Measurements from ENCODE around the gene IBA57.
A peak's percentile ranks its signal among the peaks of the same experiment; 100 is the strongest.
"Not testable (repeated sequence)": the region's sequence is repeated elsewhere in the genome, so short reads cannot be mapped to it uniquely, and the experiment has no call there.

Gene IBA57

GRCh38 chr1:228174482-228175315 is 9.1 kb downstream of the IBA57 start:
- DNase-seq, result peak; percentile 64

- DNase-seq, result no peak
These were observed 9.9 kb downstream of the IBA57 start for GRCh38 chr1:228175316-228176023.

DNA sequence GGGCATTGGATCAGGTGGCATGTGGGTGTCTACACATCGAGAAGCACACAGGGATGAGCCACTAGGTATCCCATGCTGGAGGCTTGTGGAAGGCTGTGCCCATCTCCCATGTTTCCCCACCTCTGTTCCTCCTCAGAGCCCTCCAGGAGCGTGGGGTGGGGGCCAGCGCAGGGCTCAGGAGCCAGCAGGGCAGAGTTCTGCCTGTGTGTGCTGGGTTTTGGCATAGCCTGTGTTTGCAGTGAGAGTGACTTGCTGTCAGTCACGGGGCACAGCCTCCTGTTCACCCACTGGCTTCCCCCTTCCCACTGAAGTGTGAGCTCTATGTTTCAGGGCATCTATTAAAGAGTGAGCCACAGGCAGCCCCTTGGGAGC is 10.4 kb downstream of the IBA57 start:
- no peak for DNase-seq

DNA sequence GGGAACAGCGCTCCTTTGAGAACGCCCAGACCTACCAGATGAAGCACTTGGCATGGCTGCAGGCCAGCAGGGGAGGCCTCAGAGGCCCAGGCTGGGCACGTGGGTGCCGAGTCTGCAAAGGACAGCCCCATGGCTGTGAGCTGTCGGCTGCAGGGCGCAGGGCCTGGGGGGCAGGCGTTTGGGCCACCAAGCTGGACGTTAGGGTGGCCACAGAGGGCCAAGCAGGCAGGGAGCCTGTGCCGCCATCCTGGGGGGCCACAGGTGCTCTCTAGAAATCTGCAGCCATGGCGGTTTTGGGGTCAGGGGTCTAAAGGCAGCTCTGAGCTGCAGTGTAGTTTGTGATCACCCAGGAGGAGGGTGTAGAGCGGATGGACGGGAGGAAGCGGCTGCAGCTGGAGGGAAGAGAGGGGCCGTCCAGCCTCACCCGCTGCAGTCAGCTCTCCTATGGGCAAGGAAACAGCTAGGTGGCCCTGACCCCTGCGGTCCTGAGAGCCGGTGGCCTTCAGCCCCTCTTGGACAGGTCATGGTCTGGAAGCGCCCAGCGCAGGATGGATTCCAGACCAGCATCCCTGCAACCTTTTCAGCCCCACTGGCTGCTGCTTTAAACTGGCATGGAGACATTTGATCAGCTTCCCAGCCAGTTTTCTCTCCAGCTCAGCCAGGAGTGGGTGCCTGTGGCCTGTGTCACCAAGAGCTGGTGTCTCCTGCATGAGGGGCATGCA is 11.0 kb downstream of the IBA57 start:
- no peak for DNase-seq

DNA sequence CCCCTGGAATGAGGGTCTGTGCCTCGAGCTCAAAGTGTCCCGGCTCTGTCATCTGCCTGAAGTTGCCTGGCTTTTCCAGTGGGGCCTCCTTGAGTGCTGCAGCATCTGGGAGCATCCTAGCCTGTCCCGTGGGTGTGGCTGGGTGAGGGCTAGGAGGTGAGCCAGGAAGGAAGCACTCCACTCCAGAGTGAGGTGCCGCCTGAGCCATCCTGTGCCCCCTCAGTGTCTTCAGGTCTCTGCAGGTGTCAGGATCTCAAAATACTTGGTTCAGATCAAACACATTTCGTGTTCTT is 11.5 kb downstream of the IBA57 start:
- DNase-seq, result no peak

GRCh38 chr1:228177721-228178710 is 12.4 kb downstream of the IBA57 start:
- DNase-seq, result no peak

- peak; percentile 93 for DNase-seq
These were observed 13.4 kb downstream of the IBA57 start for GRCh38 chr1:228178737-228179684.

DNA sequence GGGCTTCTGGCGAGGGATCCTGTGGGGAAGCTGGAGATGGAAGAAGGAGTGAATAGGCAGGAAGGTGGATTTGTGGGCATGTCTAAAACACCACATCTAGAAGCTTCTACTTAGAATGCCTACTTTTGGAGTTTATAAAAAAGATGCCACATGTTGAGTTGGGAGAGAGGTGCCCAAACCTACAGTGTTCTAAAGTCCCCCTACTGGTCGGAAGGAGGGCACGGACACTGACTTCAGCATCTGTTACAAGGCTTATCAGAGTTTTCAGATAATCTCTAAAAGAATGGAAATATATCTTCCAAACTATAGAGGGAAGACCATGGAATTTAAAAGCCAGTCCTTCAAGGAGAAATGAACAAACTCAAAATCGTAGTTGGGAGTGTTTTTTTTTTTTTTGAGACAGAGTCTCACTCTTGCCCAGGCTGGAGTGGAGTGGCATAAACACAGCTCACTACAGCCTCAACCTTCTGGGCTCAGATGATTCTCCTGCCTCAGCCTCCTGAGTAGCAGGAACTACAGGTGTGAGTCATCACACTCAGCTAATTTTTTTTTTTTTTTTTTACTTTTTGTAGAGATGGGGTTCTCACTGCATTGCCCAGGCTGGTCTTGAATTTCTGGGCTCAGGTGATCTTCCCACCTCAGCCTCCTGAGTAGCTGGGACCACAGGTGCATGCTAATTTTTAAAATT is 14.8 kb downstream of the IBA57 start:
- DNase-seq, result peak; percentile 72

GRCh38 chr1:228180959-228181644 is 15.5 kb downstream of the IBA57 start:
- peak; percentile 57 for DNase-seq

DNA sequence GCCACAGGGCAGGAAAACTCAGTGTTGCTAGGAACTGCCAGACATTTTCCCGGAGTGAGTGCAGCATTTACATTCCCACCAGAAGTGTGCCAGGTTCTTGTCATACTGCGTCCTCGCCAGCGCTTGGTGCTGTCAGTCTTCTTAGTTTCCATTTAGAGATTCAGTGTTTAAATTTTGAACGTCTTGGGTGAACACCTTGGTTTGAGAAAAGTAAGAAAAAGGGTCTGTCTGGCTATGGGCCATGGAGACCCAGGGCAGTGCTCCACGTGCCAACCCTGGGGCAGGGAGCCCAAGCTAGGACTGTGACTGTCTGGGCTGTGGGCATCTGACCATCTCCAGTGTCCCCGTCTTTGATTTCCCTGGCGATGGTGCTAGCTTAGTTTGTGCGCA is 16.0 kb downstream of the IBA57 start:
- DNase-seq, result no peak

DNA sequence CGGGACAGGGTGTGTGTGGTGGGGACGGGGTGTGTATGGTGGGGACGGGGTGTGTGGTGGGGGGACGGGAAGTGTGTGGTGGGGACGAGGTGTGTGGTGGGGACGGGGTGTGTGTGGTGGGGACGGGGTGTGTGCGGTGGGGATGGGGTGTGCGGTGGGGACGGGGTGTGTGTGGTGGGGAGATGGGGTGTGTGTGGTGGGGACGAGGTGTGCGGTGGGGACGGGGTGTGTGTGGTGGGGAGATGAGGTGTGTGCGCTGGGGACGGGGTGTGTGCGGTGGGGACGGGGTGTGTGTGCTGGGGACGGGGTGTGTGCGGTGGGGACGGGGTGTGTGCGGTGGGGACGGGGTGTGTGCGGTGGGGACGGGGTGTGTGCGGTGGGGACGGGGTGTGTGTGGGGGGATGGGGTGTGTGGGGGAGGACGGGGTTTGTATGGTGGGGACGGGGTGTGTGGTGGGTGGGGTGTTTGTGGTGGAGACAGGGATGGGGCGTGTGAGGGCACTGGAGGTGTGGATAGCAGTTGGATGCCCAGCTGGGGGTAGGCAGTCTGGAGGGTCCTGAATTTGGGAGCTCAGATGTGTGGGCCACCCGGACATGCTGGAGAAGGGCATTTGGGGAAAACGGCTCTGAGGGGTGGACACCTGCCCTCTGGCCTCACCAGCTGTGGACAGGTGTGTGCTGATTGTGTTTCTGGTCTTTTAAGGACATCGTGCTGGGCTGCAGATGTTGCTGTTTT is 16.9 kb downstream of the IBA57 start:
- DNase-seq, result no peak

GRCh38 chr1:228184152-228184551 is 18.5 kb downstream of the IBA57 start:
- DNase-seq, result no peak

GRCh38 chr1:228185641-228185965 is 20.0 kb downstream of the IBA57 start:
- DNase-seq, result no peak

DNA sequence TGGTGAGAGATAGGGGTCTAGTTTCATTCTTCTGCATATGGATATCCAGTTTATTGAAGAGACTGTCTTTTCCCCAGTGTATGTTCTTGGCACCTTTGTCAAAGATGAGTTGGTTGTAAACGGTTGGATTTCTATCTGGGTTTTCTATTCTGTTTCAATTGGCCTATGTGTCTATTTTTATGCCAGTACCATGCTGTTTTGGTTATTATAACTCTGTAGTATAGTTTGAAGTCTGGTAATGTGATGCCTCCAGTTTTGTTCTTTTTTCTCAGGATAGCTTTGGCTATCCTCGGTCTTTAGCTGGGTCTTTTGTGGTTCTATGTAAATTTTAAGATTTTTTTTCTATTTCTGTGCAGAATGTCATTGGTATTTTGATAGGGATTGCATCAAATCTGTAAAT is 22.6 kb downstream of the IBA57 start:
- not testable (repeated sequence) for DNase-seq

DNA sequence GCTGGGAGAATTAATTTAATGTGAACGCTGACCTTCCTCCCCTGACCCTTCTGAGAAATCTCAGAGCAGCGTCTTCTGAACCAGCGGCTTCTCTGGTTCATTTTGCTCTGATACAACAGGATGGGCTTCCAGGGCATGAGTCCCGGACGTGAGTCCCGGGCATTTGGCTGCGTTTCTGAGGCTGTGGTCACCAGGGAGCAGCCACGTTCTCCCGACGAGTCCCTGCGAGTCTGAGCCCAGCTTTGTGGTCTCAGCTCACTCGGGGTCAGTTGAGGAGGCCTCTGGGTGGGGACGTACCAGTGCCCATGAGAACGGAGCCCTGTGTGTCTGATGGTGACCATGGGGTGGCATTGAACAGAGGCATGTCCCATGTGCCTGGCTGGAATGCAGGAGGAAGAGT is 24.6 kb downstream of the IBA57 start:
- DNase-seq, result no peak

GRCh38 chr1:228190778-228191177 is 25.2 kb downstream of the IBA57 start:
- DNase-seq, result no peak

DNA sequence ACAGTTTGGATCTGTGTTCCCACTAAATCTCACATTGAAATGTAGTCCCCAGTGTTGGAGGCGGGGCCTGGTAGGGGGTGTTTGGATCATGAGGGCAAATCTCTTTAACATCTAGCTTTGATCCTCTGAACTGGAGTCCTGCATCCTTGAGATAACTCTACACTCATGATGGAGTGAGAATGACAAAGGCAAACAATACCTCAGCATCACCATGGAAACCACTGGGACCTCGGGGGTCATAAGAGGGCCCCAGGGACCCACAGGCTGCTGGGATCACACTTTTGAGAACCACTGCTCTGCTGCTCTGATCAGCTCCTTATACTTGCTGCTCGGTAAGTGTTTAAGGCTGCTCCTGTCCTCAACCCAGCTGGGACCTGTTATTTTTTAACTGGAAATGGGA is 28.8 kb downstream of the IBA57 start:
- DNase-seq, result no peak

DNA sequence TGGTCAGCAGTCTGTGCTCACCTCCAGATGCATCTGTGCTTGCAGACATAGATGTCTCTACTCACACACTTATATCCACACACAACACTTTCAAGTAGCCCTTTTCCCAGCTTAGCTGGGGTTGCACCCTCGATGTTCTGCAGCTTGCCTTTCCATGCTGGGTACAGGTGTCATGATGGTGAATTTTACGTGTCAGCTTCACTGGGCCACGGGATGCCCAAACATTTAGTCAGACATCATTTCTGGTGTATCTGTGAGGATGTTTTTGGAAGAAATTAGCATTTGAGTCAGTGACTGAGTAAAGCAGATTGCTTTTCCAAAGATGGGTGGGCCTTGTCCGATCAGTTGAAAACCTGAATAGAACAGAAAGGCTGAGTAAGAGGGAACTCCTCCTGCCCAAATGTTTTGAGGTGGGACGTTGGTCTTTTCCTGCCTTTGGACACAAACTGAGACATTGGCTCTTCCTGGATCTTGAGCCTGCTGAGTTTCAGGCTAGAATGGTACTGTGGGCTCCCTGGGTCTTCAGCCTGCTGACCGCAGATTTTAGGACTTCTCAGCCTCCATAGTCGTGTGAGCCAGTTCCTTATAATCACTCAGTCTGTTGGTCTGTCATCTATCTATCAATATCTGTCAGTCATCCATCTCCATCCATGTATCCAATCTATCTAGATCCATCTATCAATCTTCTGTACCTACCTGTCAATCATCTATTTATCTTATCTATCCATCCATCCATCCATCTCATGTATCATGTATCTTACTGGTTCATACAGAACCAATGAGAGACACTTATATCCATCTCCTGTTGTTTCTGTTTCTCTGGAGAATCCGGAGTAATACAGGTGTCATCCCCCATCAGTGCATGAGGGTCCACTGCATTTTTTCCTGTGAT is 29.6 kb downstream of the IBA57 start:
- no peak for DNase-seq
